DMS53 (cell line): ENCODE data around the gene TERC.

Experiments used
- DNase-seq: peaks from one replicate; lab custom pipeline; 2025; lab: John Stamatoyannopoulos, UW

TERC gene

DNA sequence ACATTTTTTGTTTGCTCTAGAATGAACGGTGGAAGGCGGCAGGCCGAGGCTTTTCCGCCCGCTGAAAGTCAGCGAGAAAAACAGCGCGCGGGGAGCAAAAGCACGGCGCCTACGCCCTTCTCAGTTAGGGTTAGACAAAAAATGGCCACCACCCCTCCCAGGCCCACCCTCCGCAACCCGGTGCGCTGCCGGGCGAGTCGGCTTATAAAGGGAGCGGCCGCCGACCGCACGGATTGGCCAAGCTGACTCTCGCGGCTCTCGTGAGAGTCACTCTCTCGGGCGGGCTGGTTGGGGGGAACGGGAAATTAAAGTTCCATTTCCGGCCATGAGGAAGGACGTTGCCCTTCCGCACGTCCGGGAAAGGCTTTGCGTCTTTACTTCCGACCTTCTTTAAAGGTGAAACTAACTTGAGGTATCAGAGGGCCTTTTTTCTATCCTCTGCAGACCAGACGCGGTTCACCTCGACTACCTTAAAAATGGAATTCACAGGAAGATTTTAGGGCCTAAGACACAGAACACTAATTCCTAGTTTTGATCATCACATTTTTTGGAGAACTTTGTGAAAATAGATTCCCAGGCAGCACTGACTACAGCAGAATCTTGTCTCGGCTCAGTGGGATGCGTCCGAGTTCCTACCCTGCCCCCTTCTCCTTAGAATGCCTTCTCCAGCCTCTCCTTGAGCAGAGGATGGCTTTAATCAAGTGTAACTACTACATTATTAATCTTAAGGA is at the start of gene TERC:
Gene TERC, minus strand, starts transcription at position 179 of the 731 bp plus-strand sequence.
- peak; percentile 94 for DNase-seq

DNA sequence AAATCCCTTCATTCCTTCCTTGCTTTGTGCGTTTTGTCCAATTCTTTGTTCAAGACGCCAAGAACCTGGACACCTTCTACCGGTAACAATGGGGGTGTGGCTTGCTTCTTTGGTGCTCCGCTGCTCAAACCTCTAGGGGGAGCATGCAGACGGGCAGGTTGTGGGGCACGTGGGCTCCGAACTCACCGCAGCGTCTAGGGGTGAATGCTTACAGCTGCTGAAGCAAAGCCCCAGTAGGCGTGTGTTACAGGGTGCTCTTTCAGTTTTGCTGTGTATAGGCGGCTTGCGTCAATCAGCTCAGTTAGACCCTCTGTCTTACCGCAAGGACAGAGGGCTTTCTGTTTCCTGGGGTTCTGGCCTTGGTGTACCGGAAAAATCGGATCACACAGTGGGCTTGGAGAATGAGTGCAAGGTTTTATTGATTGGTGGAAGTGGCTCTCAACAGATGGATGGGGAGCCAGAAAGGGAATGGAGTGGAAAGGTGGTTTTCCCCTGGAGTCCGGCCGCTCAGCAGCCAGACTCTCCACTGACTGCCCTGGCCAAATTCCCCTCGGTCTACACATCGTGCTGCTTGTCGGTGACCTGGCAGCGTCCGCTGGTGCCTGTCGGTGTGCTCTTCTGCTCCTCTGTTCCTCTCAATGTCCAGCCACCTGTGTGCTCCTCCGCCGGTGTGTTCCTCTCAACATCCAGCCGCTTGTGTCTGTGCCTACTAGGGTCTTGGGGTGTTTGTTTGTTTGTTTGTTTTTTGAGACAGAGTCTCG is 49.1 kb upstream of the TERC start:
- DNase-seq = peak; percentile 92

GRCh38 chr3:169813278-169813677 is 48.4 kb upstream of the TERC start:
- DNase-seq = peak; percentile 57

DNA sequence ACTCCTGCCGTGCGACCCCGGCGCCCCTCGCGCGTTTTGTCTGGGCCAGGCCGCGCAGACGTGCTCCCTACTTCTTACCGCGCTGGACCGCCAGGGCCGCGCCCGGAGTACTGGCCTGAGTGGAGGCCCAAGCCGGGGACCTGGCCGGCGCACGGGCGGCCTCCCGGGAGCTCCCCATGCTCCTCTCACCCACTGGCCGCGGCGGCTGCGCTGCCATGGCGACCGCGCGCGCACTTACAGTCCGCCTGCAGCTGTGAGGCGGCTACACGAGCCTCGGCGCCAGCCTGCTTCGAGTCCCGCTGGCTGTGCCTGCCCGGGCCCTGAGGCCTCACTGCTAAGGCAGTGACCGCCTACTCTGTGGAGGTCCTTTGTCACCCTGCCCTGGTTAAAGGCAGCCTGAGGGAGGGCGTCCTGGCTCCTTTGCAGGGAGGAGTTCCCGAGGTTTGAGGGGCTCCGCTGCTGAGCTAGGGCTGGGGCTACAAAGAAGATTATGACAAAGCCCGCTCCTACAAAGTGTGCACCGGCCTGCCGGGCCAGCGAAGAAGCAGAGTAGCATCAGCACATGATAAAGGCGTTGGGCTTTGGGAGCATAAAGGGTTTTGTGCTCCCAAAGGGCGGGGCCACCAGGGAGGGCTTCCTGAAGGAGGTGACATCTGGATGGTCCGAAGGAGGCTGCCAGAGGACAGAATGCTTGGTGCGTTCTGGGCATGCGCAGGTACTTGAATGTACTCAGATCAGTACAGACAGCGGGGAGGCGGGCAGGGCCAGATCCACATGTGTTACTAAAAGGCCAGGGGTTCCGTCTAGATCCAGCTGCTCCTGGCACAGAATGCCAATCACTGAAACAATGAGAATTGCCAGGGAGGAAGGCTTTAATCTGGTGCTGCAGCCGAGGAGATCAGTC is 47.7 kb upstream of the TERC start, which contains the start of the genes LRRC34 and LRRIQ4:
Gene LRRC34, minus strand, starts transcription at position 573 of the 904 bp plus-strand sequence. Its CDS starts 356 bp downstream, at position 217.
Gene LRRIQ4, plus strand, starts transcription at position 539 of the 904 bp plus-strand sequence. CDS start 9,052 bp downstream, outside the sequence.
- DNase-seq = peak; percentile 96

- peak; percentile 74 for DNase-seq
These were observed 46.9 kb upstream of the TERC start for GRCh38 chr3:169811631-169812331.

DNA sequence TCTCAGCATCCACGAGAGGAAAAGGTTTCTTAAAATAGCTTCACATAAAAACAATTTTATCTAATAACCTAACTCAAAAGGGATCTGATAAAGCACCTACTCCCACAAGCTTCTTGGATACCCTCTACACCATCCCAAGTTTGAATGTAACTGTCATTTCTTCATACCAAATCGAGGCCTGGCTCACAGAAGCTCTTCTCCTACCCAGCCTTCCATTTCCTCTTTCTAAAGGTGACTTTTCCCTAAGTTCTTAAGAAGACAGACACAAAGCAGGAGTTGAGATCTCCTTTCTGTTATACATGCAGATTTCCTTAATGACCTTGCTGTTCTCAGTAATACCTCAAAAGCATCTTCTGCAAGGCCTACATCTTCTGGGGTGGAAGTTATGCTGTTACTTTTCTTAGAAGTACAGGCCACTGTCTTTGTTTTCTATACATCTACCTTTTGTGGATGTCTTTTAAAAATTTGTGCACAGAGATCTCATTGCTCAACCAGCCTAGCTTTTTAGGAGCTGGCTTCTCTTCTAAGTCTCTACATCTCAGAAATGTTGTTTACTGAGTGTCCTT is 44.5 kb upstream of the TERC start:
- no peak for DNase-seq

GRCh38 chr3:169804681-169805080 is 39.8 kb upstream of the TERC start:
- DNase-seq = no peak

DNA sequence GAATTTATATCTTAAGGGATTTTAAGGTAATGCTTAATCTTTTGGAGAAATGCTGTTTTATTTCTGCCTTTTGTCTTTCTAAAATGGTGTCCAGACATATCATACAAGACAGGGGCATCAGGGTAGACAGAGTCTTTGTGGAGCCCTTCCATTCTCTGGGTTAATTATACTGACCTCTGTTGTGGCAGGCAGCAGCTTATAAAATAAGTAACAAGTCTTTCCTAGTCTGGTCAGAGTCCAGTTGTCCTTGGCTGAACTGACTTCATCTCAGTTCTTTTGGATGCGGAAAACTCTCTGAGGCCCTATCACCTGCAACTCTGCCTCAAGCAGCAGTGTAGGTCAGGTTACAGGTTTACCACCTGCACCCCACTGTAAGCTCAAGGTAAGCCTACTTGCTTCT is 27.5 kb upstream of the TERC start:
- no peak for DNase-seq

DNA sequence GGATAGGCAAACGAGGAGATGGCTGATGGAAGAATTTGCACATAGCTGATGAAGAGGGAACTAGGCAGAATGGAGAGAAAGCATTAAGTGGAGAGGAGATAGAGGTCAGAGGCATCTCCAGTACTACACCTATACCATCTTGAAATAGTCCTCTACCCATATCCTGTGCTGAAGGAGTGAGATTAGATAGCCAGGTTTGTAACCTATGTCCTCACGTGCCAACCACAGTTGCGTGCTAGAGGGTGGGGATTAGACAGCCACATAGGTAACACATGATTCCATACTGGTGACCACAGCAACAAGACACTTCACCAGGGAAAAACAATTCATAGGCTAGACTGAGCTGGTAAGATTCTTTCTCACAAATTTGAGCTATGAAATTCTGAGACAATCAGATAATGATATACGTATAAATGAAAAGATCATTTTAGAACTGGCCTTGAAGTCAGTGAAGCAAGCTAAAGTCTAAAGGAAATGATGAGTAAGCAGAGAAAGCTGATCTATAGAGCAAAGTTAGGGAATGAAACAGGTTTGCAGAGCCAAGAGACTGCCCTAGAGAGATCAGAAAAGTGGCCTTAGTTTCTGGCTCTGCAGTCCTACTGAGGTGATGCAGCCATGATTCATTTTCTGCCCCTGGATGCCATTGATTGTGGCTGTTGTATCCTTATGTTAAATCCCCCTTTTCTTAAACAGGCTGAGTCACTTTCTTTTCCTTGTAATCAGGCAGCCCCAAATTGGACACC is 26.0 kb upstream of the TERC start:
- DNase-seq = no peak

- no peak for DNase-seq
These were observed 25.4 kb upstream of the TERC start for GRCh38 chr3:169790219-169790618.

DNA sequence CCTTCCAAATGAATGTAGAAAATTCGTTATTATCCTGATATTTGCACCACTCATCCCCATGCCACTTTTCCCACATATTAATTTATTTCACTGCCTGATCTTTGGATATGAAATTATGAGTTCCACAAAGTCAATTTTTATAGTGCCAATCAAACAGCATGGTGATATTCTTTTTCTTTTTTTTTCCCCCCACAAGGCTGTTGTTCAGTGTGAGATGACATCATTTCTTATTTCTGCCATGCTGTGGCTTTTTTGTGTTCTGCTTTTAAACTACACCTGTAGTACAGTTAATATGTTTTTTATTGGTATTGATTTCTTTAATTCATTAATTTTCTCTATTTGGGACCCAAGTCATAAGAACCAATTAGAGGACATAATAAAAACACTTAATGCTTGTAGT is 22.9 kb upstream of the TERC start:
- no peak for DNase-seq

DNA sequence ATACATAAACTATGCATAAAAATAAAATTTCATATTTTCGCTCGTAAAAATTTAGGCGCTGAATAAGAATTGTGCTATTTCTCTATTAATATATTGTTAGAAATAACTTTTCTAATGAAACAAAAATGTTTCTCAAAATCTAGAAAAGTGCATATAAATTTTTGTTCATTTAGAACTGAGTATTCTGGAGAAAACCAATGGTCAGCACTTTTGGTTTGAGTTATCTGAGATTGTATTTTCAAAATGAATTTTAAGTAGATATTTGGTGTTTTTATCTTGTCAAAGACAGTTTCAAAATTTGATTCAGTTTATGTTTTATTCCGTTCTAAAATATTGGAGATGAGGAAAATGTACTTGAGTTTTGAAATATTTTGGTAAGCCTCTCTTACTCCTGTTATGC is 22.3 kb upstream of the TERC start:
- no peak for DNase-seq

GRCh38 chr3:169781209-169781855 is 16.5 kb upstream of the TERC start:
- no peak for DNase-seq

- DNase-seq = no peak
These were observed 15.9 kb upstream of the TERC start for GRCh38 chr3:169780742-169781141.

DNA sequence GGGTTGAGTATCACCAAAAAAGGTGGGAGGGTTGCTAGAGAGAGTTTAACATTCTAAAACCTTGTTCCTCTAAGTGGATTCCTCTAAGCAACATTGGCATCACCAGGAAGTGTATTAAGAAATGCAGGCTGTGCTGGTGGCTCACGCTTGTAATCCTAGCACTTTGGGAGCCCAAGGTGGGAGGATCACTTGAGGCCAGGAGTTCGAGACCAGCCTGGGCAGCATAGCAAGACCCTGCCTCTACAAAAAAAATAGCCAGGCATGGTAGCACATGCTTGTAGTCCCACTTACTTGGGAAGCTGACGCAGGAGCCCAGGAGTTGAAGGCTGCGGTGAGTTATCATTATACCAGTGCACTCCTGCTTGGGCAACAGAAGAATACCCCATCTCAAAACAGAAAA is 13.0 kb upstream of the TERC start:
- no peak for DNase-seq

DNA sequence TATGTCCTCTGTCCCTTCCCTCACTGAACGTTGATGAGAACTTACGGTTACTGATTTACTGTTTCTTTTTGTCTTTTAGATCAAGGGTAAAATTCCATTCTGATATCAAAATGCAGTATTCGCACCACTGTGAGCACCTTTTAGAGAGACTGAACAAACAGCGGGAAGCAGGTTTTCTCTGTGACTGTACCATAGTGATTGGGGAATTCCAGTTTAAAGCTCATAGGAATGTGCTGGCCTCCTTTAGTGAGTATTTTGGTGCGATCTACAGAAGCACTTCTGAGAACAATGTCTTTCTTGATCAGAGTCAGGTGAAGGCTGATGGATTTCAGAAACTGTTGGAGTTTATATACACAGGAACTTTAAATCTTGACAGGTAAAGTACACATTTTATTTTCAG is 9.3 kb upstream of the TERC start:
- no peak for DNase-seq

DNA sequence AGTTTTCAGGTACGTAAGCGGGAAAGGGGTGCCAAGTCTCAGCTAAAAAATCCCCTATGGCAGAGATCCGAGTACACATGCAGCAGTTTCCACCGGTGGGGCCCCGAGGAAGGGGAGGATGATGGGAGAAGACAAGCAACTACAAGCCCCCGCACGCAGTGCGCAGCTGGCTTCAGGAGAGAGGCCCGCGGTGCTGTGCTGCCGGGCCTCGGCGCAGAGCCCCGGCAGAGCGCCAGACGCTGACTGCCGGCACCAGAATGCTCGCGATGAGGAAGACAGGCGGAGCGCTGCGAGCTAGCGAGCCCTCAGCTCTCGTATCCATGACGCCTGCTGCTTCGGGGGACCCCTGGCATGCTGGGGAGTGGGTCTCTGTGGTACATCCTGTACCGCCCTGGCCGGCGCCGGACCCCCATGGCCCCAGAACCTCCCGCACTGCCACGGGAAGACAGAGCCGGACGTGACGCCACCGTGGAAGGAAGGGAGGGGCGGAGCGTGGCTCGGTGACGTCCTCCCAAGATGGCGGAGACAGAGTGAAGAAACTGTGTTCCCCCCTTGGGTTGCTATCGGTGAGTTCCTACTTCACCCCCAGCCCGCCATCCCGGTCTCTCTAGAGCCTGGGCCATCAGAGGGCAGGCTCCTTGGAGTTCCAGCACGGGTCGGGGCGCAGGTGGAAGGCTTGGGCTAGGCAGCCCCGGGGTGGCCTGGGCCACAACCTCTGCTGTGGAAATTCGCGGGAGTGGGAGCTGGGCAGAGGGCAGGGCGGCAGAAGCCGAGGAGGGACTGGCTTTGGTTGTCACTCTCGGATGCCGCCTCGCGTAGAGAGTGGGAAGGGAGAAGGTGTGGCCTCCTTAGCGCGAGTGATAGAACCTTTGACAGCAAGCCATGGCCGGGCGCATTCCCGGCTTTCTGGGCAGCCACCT is 8.3 kb upstream of the TERC start, which contains the start of gene MYNN:
Gene MYNN, plus strand, starts transcription at position 500 of the 920 bp plus-strand sequence. CDS start 900 bp downstream, outside the sequence.
- DNase-seq = peak; percentile 88

DNA sequence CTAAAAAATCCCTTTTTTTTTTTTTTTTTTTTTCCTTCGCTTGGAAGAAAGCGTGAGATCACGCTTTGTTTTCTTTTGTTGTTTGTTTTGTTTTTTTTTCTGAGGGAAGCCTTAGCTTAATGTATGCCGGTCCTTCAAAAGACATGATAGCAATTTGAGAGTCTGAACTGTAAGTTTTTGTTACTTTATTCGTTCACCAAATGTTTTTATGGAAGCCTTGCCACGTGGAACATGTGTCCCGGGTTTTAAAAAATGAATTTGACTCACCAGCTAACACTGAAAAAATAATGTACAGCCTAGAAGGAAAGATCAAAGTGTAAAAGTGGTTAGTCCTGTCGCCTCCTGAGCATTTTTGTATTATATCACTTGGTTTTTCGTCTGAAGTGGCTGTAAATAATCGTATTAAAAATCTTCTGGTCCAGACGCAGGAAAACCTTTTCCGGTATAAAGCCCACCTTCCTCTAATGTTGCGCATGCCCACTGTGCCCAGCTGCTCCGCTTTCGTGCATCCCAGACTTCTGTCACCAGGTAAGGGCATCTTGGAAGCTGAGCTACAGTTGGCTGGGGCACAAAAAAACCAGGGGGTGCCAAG is 7.5 kb upstream of the TERC start:
- peak; percentile 88 for DNase-seq
